SK-N-SH treated with all-trans-retinoic acid at 6 μM for 48 hours (cell line): ENCODE data around the gene ARVCF.

Source experiments
- ESRRG ChIP-seq: fragments of 250-450 bp; sonication (Bioruptor Pico); IDR thresholded peaks from 2 replicates; pipeline ENCODE4 v1.6.1; 2021; ENCODE audit warnings: mild to moderate bottlenecking
- PATZ1 ChIP-seq: fragments of 250-450 bp; sonication (Bioruptor Pico); IDR thresholded peaks from 2 replicates; pipeline ENCODE4 v1.8.0; 2020; ENCODE audit warnings: mild to moderate bottlenecking, moderate library complexity, borderline replicate concordance

DNA sequence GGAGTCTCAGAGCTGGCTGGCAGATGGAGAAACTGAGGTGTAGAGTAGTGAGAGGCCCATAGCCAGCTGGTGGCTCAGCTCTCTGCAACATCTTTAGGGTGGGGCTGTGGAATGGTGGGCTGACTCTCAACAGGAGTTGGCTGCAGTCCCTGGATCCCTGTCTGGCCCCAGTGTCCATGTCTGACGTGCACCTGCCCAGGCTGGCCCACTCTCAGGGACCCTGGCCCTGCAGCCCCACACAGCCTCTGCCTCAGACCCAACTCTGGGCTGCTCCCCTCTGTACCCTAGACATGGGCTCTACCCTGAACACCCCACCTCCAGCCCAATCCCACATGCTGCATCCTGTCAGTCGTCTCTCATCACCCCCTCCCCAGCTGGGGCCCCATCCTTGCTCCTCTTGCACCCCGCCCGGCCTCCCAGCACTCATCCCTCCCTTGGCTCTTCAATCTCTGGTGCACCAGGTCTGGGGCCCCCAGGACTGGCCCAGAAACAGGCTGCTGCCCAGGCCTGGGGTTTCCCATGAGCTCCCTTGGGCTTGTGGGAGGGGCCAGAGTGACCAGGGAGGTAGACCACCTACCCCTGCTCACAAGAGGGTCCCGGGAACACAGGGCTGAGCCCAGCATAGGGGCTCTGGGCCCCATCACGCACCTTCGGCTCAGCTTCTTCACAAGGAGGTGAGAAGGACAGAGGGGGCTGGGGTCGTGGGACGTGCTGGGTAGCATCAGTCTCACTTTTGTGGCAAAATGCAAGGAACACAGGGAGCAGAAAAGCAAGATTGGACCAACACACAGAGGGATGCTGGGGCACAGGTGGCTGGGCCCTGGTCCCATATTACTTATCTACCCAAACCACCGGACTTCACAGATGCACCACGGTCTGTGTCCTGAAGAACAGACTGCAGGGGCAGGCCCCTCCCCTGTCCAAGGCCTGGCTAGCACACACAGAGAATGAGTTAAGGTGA, 31.5 kb downstream of the ARVCF start:
- TF ChIP-seq PATZ1 (CRISPR knock-in tag) (no peak), ESRRG (CRISPR knock-in tag) (no peak)
